Progenitor cell of endocrine pancreas (in vitro differentiated cells): ENCODE results near the gene SEC14L5. TPM values are rescaled to one million over a fixed set of nuclear protein-coding genes. Genes with fewer than 3 reads are reported as not detected.

Source experiments
- DNase-seq: peaks from one replicate; pipeline ENCODE4 v3.0.0; 2021; ENCODE audit warnings: low spot score; ENCODE audit not compliant: unreplicated experiment
- H3K27ac Mint-ChIP-seq: 2 replicates; pipeline ENCODE4 v1.8.0; 2021; ENCODE audit warnings: mild to moderate bottlenecking, moderate library complexity, mixed read lengths
- H3K27me3 Mint-ChIP-seq: 2 replicates; pipeline ENCODE4 v1.8.0; 2021; ENCODE audit warnings: mixed read lengths
- H3K36me3 Mint-ChIP-seq: 2 replicates; pipeline ENCODE4 v1.8.0; 2022; ENCODE audit warnings: mixed read lengths; ENCODE audit not compliant: insufficient read depth
- H3K4me1 Mint-ChIP-seq: 2 replicates; pipeline ENCODE4 v1.8.0; 2021; ENCODE audit warnings: low read depth, mixed read lengths
- H3K4me3 Mint-ChIP-seq: 2 replicates; pipeline ENCODE4 v1.8.0; 2021; ENCODE audit warnings: low read depth, mild to moderate bottlenecking, moderate library complexity, mixed read lengths
- H3K9me3 Mint-ChIP-seq: 2 replicates; pipeline ENCODE4 v1.8.0; 2021; ENCODE audit warnings: low read depth, mixed read lengths
- CTCF ChIP-seq: fragments of 200-600 bp; sonication (generic); IDR thresholded peaks from one replicate; pipeline ENCODE4 v1.5.0; 2021; ENCODE audit warnings: antibody characterized with exemption, mild to moderate bottlenecking; ENCODE audit not compliant: unreplicated experiment
- total RNA-seq: library from RNA; stranded (reverse); gene quantifications from 2 replicates; pipeline ENCODE4 v1.2.1, GENCODE V29; 2021

Gene SEC14L5
- total RNA-seq, 1 donor from 2014 or later = 2.1 TPM

- Mint-ChIP-seq H3K4me1 (no peaks in the 10 kb centered on the region), H3K4me3 (no peak overlapping the region), H3K9me3 (no peaks in the 10 kb centered on the region), H3K27ac (no peak overlapping the region), H3K27me3 (peaks cover 8% of the 10 kb centered on the region), H3K36me3 (no peaks in the 10 kb centered on the region)
- no peak for TF ChIP-seq CTCF
- DNase-seq = no peak
Observed at GRCh38 chr16:5059386-5060072, 101.4 kb downstream of the SEC14L5 start.

GRCh38 chr16:5060073-5060641 lies 102.0 kb downstream of the SEC14L5 start:
- no peak for TF ChIP-seq CTCF
- Mint-ChIP-seq H3K9me3 (no peaks in the 10 kb centered on the region), H3K4me1 (no peaks in the 10 kb centered on the region), H3K27me3 (peaks cover 8% of the 10 kb centered on the region), H3K36me3 (no peaks in the 10 kb centered on the region), H3K27ac (no peak overlapping the region), H3K4me3 (no peak overlapping the region)
- DNase-seq = no peak

GRCh38 chr16:5062051-5062450 lies 103.9 kb downstream of the SEC14L5 start:
- no peaks in the 10 kb centered on the region for H3K36me3 Mint-ChIP-seq
- H3K27me3 Mint-ChIP-seq = peaks cover 10% of the 10 kb centered on the region
- DNase-seq = no peak
- no peak overlapping the region for H3K4me3 Mint-ChIP-seq
- no peaks in the 10 kb centered on the region for H3K9me3 Mint-ChIP-seq
- H3K4me1 Mint-ChIP-seq = no peaks in the 10 kb centered on the region
- TF ChIP-seq CTCF = no peak
- H3K27ac Mint-ChIP-seq = no peak overlapping the region

- Mint-ChIP-seq H3K4me3 (no peak overlapping the region), H3K27ac (no peak overlapping the region), H3K27me3 (peaks cover 12% of the 10 kb centered on the region), H3K4me1 (no peaks in the 10 kb centered on the region), H3K36me3 (no peaks in the 10 kb centered on the region), H3K9me3 (no peaks in the 10 kb centered on the region)
- no peak for DNase-seq
- no peak for TF ChIP-seq CTCF
Observed at GRCh38 chr16:5062790-5063765, 104.9 kb downstream of the SEC14L5 start.

GRCh38 chr16:5064915-5065314 lies 106.8 kb downstream of the SEC14L5 start:
- TF ChIP-seq CTCF = no peak
- peaks cover 12% of the 10 kb centered on the region for H3K27me3 Mint-ChIP-seq
- DNase-seq = no peak
- no peaks in the 10 kb centered on the region for H3K9me3 Mint-ChIP-seq
- no peaks in the 10 kb centered on the region for H3K4me1 Mint-ChIP-seq
- no peak overlapping the region for H3K27ac Mint-ChIP-seq
- no peak overlapping the region for H3K4me3 Mint-ChIP-seq
- no peaks in the 10 kb centered on the region for H3K36me3 Mint-ChIP-seq
